Neural cell (in vitro differentiated cells): ENCODE results near the gene AK3. TPM values are rescaled to one million over a fixed set of nuclear protein-coding genes. Genes with fewer than 3 reads are reported as not detected.
"Not testable (repeated sequence)": the region's sequence is repeated elsewhere in the genome, so short reads cannot be mapped to it uniquely, and the experiment has no call there.

Experiments used
- H2AFZ ChIP-seq: fragments of 200-600, 300-800 bp; sonication (generic), shearing (Covaris generic); 2 replicates; pipeline ENCODE4 v1.6.0; 2014; ENCODE audit warnings: low read depth, mild to moderate bottlenecking, antibody characterized with exemption, low read length, moderate library complexity
- H3F3A ChIP-seq: fragments of 200-600 bp; shearing (Covaris generic); 2 replicates; pipeline ENCODE4 v1.6.1; 2016; ENCODE audit warnings: mild to moderate bottlenecking, moderate library complexity, mixed read lengths, antibody characterized with exemption, low read length; ENCODE audit not compliant: insufficient read depth, poor library complexity, severe bottlenecking
- H3K27ac ChIP-seq: fragments of 200-600, 300-800 bp; sonication (generic), shearing (Covaris generic); 2 replicates; pipeline ENCODE4 v1.5.1; 2014; ENCODE audit warnings: mild to moderate bottlenecking, low read length, moderate library complexity
- H3K27me3 ChIP-seq: fragments of 300-800, 200-600 bp; sonication (generic), shearing (Covaris generic); 2 replicates; pipeline ENCODE4 v1.6.0; 2014; ENCODE audit warnings: mild to moderate bottlenecking, low read depth, low read length, moderate library complexity; ENCODE audit not compliant: insufficient read depth
- H3K36me3 ChIP-seq: fragments of 300-800, 200-600 bp; sonication (generic), shearing (Covaris generic); 2 replicates; pipeline ENCODE4 v1.5.1; 2014; ENCODE audit warnings: mild to moderate bottlenecking, antibody characterized with exemption, low read length, moderate library complexity; ENCODE audit not compliant: insufficient read depth
- H3K4me2 ChIP-seq: fragments of 300-800, 200-600 bp; sonication (generic), shearing (Covaris generic); 2 replicates; pipeline ENCODE4 v1.6.0; 2014; ENCODE audit warnings: mild to moderate bottlenecking, low read length
- H3K4me3 ChIP-seq: fragments of 300-800, 200-600 bp; sonication (generic), shearing (Covaris generic); 2 replicates; pipeline ENCODE4 v1.5.1; 2014; ENCODE audit warnings: mild to moderate bottlenecking, low read length, moderate library complexity
- H3K79me2 ChIP-seq: fragments of 200-600 bp; shearing (Covaris generic); replicated peaks from 2 replicates; pipeline ENCODE4 v1.6.0; 2014; ENCODE audit warnings: mild to moderate bottlenecking, low read length, moderate library complexity; ENCODE audit not compliant: insufficient read depth
- H3K9ac ChIP-seq: fragments of 300-800, 200-600 bp; sonication (generic), shearing (Covaris generic); 2 replicates; pipeline ENCODE4 v1.6.1; 2016; ENCODE audit warnings: mild to moderate bottlenecking, low read length, mixed read lengths
- H3K9me2 ChIP-seq: fragments of 200-600 bp; shearing (Covaris generic); 2 replicates; pipeline ENCODE4 v1.6.1; 2016; ENCODE audit warnings: mild to moderate bottlenecking, low read length, mixed read lengths; ENCODE audit not compliant: insufficient read depth
- H3K9me3 ChIP-seq: fragments of 200-600, 300-800 bp; sonication (generic), shearing (Covaris generic); 2 replicates; pipeline ENCODE4 v1.6.1; 2016; ENCODE audit warnings: mild to moderate bottlenecking, mixed run types, low read length, moderate library complexity, mixed read lengths
- H4K20me1 ChIP-seq: fragments of 200-600 bp; shearing (Covaris generic); 2 replicates; pipeline ENCODE4 v1.6.1; 2016; ENCODE audit warnings: mild to moderate bottlenecking, mixed run types; ENCODE audit not compliant: insufficient read depth
- EP300 ChIP-seq: fragments of 450-650 bp; conservative IDR thresholded peaks from 2 replicates; pipeline ENCODE4 v1.6.1; 2014; ENCODE audit warnings: antibody characterized with exemption, mild to moderate bottlenecking, moderate library complexity; ENCODE audit not compliant: poor library complexity, severe bottlenecking
- EZH2 ChIP-seq: fragments of 200-600, 300-800 bp; shearing (Covaris generic), sonication (generic); IDR thresholded peaks from 2 replicates; pipeline ENCODE4 v1.6.1; 2014; ENCODE audit warnings: antibody characterized with exemption, low read length, borderline replicate concordance, mild to moderate bottlenecking; ENCODE audit not compliant: insufficient read depth, poor library complexity, severe bottlenecking
- MXI1 ChIP-seq: fragments of 450-650 bp; conservative IDR thresholded peaks from 2 replicates; pipeline ENCODE4 v1.6.1; 2014; ENCODE audit warnings: antibody characterized with exemption, mild to moderate bottlenecking; ENCODE audit not compliant: poor library complexity, severe bottlenecking
- POLR2AphosphoS5 ChIP-seq: IDR thresholded peaks from 2 replicates; pipeline ENCODE4 v1.6.1; 2012
- RAD21 ChIP-seq: fragments of 450-650 bp; conservative IDR thresholded peaks from 2 replicates; pipeline ENCODE4 v1.6.1; 2014; ENCODE audit warnings: antibody characterized with exemption, mild to moderate bottlenecking, moderate library complexity
- SMC3 ChIP-seq: fragments of 450-650 bp; conservative IDR thresholded peaks from 2 replicates; pipeline ENCODE4 v1.6.1; 2014; ENCODE audit warnings: antibody characterized with exemption, mild to moderate bottlenecking, moderate library complexity; ENCODE audit not compliant: poor library complexity
- TAF1 ChIP-seq: IDR thresholded peaks from 2 replicates; pipeline ENCODE4 v1.6.1; 2012; ENCODE audit warnings: low read depth
- polyA plus RNA-seq: library from polyadenylated mRNA; depleted of rRNA; stranded (reverse); fragments of >200 nt; gene quantifications from 2 replicates; pipeline ENCODE4 v1.2.3, GENCODE V29; 2014
- TF ChIP-seq, protein P1 (sequence below): fragments of 450-650 bp; IDR thresholded peaks from 2 replicates; pipeline ENCODE4 v1.5.1; 2014; ENCODE audit warnings: antibody characterized with exemption, mild to moderate bottlenecking, moderate library complexity; ENCODE audit not compliant: poor library complexity, severe bottlenecking
- TF ChIP-seq, protein P2 (sequence below): IDR thresholded peaks from 2 replicates; pipeline ENCODE4 v1.6.1; 2012; ENCODE audit warnings: borderline replicate concordance

Gene AK3
- polyA plus RNA-seq, 1 donor from 2014 or later = 73.7 TPM

DNA sequence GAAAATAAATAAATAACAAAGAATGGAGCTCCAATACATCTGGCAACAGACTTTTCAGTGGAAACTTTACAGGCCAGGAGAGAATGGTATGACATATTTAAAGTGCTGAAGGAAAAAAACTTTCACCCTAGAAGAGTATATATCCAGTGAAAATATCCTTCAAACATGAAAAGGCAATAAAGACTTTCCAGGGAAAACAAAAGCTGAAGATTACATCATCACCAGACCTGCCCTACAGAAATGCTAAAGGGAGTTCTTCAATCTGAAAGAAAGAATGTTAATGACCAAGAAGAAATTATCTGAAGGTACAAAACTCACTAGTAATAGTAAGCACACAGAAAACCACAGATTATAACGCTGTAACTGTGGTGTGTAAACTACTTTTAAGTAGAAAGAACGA is 43.4 kb upstream of the AK3 start:
- Histone ChIP-seq H3K79me2 (no peaks in the 10 kb centered on the region), H3K9ac (no peak overlapping the region), H2AFZ (no peak overlapping the region), H3K36me3 (no peaks in the 10 kb centered on the region), H3K9me3 (no peaks in the 10 kb centered on the region), H3K27me3 (no peaks in the 10 kb centered on the region), H3F3A (no peaks in the 10 kb centered on the region), H4K20me1 (no peaks in the 10 kb centered on the region), H3K9me2 (no peaks in the 10 kb centered on the region), H3K4me3 (no peak overlapping the region), H3K4me2 (no peak overlapping the region), H3K27ac (no peak overlapping the region)
- no peak for TF ChIP-seq EP300
- TF ChIP-seq SMC3 = no peak
- no peak for TF ChIP-seq RAD21
- no peak for TF ChIP-seq MXI1
- no peak for TF ChIP-seq EZH2
- TF ChIP-seq, protein P1, sequence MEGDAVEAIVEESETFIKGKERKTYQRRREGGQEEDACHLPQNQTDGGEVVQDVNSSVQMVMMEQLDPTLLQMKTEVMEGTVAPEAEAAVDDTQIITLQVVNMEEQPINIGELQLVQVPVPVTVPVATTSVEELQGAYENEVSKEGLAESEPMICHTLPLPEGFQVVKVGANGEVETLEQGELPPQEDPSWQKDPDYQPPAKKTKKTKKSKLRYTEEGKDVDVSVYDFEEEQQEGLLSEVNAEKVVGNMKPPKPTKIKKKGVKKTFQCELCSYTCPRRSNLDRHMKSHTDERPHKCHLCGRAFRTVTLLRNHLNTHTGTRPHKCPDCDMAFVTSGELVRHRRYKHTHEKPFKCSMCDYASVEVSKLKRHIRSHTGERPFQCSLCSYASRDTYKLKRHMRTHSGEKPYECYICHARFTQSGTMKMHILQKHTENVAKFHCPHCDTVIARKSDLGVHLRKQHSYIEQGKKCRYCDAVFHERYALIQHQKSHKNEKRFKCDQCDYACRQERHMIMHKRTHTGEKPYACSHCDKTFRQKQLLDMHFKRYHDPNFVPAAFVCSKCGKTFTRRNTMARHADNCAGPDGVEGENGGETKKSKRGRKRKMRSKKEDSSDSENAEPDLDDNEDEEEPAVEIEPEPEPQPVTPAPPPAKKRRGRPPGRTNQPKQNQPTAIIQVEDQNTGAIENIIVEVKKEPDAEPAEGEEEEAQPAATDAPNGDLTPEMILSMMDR = no peak

DNA sequence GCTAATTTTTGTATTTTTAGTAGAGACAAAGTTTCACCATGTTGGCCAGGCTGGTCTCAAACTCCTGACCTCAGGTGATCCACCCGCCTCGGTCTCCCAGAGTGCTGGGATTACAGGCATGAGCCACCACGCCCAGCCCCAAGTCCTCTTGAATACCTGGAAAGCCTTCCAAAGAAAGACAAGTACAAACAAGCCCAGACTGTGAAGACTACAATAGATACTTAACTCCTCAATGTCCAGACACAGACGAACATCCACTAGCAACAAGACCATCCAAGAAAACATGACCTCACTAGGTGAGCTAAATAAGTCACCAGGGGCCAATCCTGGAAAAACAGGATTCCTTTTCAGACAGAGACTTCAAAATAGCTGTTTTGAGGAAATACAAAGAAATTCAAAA is 42.2 kb upstream of the AK3 start:
- not testable (repeated sequence) for H3K9me3 ChIP-seq, H3K4me2 ChIP-seq

DNA sequence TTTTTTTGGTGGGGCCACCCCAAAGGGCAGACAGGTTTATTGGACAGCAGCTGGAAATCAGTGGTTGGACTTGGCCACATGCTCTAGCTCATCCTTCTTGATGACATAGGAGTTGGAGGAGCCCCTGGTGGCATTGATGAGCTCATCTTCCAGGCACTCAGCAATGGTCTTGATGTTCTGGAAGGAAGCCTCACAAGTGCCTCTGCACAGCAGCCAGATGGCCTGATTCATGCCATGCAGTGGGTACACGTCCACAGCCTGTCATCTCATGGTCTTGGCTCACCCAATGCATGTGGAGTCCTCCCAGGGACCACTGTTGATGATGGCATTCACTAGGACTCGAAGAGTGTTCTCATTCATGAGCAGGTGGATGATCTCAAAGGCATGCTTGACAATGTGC is 40.4 kb upstream of the AK3 start:
- no peaks in the 10 kb centered on the region for H3K9me2 ChIP-seq
- no peak overlapping the region for H3K4me2 ChIP-seq
- H3F3A ChIP-seq = no peaks in the 10 kb centered on the region
- no peaks in the 10 kb centered on the region for H3K9me3 ChIP-seq
- no peaks in the 10 kb centered on the region for H4K20me1 ChIP-seq
- TF ChIP-seq, protein P2, sequence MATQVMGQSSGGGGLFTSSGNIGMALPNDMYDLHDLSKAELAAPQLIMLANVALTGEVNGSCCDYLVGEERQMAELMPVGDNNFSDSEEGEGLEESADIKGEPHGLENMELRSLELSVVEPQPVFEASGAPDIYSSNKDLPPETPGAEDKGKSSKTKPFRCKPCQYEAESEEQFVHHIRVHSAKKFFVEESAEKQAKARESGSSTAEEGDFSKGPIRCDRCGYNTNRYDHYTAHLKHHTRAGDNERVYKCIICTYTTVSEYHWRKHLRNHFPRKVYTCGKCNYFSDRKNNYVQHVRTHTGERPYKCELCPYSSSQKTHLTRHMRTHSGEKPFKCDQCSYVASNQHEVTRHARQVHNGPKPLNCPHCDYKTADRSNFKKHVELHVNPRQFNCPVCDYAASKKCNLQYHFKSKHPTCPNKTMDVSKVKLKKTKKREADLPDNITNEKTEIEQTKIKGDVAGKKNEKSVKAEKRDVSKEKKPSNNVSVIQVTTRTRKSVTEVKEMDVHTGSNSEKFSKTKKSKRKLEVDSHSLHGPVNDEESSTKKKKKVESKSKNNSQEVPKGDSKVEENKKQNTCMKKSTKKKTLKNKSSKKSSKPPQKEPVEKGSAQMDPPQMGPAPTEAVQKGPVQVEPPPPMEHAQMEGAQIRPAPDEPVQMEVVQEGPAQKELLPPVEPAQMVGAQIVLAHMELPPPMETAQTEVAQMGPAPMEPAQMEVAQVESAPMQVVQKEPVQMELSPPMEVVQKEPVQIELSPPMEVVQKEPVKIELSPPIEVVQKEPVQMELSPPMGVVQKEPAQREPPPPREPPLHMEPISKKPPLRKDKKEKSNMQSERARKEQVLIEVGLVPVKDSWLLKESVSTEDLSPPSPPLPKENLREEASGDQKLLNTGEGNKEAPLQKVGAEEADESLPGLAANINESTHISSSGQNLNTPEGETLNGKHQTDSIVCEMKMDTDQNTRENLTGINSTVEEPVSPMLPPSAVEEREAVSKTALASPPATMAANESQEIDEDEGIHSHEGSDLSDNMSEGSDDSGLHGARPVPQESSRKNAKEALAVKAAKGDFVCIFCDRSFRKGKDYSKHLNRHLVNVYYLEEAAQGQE = no peak
- TF ChIP-seq EZH2 = no peak
- no peak for TF ChIP-seq MXI1
- TF ChIP-seq, protein P1 = no peak
- no peak for TF ChIP-seq POLR2AphosphoS5
- no peak for TF ChIP-seq SMC3
- TF ChIP-seq RAD21 = no peak
- no peak for TF ChIP-seq EP300
- TF ChIP-seq TAF1 = no peak
- no peak overlapping the region for H3K4me3 ChIP-seq
- no peaks in the 10 kb centered on the region for H3K27me3 ChIP-seq
- H3K27ac ChIP-seq = no peak overlapping the region
- no peaks in the 10 kb centered on the region for H3K36me3 ChIP-seq
- no peak overlapping the region for H3K9ac ChIP-seq
- no peaks in the 10 kb centered on the region for H3K79me2 ChIP-seq
- no peak overlapping the region for H2AFZ ChIP-seq

More for the DNA sequence above, 42.2 kb upstream of the AK3 start:
- not testable (repeated sequence) for H3K27me3 ChIP-seq, H3K4me3 ChIP-seq, H2AFZ ChIP-seq, H3K9me2 ChIP-seq, H3K36me3 ChIP-seq, H3F3A ChIP-seq, H4K20me1 ChIP-seq, H3K9ac ChIP-seq, H3K79me2 ChIP-seq, H3K27ac ChIP-seq
